ENCODE measurements around the gene FHIT.

The FHIT gene

DNA sequence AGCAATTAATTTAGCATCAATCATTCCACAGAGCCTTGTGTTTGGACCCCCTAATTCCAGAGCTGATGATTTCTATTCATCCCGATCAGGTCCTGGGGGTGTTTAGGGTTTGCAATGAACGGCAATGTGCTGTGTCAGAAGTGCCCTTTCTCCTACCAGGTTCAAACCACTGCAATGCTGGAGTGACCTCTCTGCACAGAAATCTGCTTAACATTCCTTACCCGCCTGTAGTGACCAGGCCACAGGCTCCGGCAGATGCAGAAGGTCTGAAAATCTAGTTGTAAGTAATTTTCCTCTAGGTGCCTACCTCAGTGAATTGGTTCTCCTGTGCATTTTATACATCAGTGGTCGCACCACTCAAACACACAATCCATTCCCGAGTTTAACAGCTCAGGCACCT, 1476.1 kb downstream of the FHIT start:
- no peak for DNase-seq (ENCODE audit: low read depth in 3 of 3)

DNA sequence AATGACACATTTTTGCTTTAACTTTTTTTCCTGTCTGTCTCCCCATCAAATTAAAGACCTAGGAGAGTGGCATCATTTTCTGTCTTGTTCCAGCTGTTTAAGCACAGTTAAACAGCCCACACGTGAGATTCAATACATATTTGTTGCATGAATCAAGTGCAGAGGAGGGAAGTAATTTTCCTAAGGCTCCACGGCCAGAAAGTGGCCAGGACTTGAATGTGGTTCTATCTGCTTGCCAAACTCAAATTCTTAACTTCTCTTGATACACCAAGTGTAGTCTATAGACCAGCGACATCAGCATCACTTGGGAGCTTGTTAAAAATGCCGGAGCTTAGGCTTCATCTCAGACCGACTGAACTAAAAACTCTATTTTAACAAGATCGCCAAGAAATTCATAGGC, 1476.6 kb downstream of the FHIT start:
- DNase-seq (ENCODE audit: low read depth in 3 of 3), result no peak

DNA sequence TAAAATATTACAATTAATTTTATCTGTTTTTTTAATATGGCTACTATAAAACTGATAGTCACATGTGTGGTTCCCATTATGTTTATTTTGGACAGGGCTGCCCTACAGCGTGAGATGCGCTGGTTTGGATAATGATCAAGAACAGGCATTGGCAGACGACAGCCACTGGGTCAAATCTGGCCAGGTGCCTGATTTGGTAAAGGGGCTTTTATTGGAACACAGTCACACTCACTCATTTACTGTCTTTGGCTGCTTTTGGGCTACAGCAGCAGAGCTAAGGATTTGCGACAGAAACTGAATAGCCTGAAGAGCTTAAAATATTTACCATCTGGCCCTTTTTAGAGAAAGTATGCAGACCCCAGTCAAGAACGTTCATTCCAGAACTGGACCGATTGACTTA, 1477.3 kb downstream of the FHIT start:
- no peak for DNase-seq (ENCODE audit: low read depth in 3 of 3)

- DNase-seq (ENCODE audit: low read depth in 3 of 3), result no peak
Measured at GRCh38 chr3:59772416-59773408, 1478.5 kb downstream of the FHIT start.

DNA sequence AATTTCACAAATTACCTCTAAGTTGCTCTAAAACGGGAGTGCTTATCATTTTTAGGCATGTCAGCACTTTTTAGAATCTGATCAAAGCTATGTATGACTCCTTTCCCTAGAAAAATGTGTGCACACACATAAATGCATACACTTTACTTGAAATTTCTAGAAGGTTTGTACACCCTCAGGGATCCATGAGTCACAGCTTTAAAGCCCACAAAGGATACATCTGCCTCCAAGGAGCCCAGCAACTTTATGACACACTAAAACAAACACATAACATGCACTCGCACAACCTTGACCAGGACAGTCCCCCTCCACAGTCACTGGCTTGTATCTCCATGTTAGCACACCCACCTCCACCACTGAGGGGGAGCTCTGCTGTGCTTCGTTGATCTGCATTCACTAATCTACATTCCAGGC, 1479.5 kb downstream of the FHIT start:
- DNase-seq (ENCODE audit: low read depth in 3 of 3), result no peak

DNA sequence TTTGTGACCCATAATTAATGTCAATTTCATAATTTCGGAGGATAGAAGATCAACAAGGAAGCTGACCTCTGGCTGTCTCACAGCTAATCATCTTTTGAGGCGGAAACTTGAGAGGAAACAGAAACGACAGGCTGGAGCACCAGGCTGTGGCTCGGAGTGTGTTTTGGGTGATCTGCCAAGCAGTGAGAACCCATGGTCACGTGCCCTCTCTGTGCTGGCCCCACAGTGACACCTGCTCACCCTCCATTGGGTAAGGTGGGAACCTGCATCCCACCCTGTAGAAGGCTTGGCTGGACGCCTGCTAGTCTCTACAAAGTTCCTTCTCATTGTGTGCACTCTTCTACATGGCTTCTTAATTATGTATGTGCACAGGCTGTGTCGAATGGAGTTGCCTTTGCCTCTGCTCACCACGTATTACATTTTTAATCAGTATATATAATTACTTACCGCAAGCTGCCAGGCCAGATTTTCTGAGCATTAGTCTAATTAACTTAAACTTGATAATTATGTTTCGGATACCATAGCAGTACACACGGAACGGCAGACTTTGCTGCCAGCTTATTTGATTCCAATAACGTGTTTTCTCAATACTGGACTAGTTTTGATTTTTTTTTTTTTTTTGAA, 1482.0 kb downstream of the FHIT start:
- no peak for DNase-seq (ENCODE audit: low read depth in 3 of 3)

DNA sequence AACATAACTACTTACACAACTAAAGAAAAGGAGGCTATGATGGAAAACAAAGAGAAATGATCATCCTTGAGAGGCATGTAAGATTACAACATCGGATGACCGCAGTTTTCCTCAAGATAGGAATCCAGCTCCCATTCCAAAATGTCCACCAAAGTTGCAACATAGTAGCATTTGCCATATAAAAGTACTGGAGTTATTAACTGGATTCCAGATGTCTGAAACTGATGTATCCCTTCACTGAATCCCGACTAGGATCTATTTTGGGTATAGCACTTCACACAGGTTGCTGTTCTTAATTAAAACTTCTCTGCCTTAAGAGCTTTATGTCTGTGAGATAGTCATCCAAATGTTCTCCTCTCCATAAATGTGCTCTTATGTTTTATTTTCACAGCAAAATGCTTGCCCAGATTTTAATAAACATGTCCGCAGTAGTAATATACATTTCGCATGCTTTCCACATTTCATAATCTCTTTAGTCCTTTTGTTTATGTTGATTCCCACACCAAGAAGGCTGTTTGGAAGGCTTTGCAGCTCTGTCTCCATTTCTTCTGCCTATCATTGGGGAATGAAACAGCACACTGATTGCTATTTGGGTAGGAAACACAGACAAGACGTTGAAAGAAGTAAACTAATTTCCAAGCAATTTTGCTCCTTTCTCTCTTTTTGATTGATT, 1484.9 kb downstream of the FHIT start:
- DNase-seq (ENCODE audit: low read depth in 3 of 3), result no peak

GRCh38 chr3:59764171-59764570, 1487.1 kb downstream of the FHIT start:
- DNase-seq (ENCODE audit: low read depth in 3 of 3), result no peak

DNA sequence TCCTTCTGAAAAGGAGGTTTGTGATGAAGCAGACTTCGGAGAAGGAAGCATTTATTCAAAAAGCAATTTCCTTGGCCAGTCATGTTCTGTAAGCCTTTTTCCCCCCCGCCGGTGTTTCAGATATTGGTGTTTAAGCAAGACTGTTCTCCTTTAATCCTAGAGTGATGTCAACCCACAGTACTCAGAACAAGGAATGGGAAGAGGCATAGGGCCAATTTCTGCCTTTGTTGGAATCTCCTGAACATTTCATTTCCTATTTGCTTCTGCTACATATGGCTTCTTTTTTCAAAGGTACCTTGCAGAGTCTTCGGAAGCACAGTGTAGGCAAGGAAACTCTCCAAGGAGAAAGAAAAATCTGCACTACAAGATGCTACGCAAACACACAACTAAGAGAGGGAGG, 1488.3 kb downstream of the FHIT start:
- no peak for DNase-seq (ENCODE audit: low read depth in 3 of 3)

- DNase-seq (ENCODE audit: low read depth in 3 of 3), result no peak
Measured at GRCh38 chr3:59759298-59760031, 1491.8 kb downstream of the FHIT start.

GRCh38 chr3:59758672-59759071, 1492.6 kb downstream of the FHIT start:
- no peak for DNase-seq (ENCODE audit: low read depth in 3 of 3)

- DNase-seq (ENCODE audit: low read depth in 3 of 3), result no peak
Measured at GRCh38 chr3:59756934-59757333, 1494.3 kb downstream of the FHIT start.

DNA sequence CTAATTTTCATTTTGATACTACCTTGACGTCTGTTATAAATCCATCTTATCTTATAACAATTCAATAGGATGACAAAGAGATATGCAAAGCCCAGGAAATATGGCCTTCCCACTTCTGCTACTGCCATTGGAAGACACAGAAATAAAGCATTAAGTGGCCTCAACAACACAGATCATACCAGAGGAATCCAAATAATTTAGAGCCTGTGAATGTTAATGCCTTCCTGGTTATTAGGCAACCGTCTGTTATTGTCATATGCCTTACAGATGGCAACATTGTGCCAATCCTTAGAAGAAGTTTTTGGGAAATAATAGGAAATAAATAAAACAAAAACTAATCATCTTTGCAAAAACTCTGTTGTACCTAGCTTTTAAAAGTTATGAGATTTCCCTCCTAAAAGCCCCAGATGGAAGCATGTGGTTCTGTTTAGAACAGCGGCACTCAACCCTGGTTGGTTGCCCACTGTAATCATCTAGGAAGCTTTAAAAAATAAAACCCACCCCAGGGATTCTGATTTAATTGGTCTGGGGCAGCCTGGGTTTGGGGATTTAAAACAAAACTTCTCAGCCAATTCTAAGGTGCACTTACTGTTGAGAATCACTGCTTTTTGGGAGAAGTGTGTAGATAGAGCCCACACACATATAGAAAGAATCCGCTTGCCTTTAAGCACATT, 1496.7 kb downstream of the FHIT start:
- no peak for DNase-seq (ENCODE audit: low read depth in 3 of 3)

DNA sequence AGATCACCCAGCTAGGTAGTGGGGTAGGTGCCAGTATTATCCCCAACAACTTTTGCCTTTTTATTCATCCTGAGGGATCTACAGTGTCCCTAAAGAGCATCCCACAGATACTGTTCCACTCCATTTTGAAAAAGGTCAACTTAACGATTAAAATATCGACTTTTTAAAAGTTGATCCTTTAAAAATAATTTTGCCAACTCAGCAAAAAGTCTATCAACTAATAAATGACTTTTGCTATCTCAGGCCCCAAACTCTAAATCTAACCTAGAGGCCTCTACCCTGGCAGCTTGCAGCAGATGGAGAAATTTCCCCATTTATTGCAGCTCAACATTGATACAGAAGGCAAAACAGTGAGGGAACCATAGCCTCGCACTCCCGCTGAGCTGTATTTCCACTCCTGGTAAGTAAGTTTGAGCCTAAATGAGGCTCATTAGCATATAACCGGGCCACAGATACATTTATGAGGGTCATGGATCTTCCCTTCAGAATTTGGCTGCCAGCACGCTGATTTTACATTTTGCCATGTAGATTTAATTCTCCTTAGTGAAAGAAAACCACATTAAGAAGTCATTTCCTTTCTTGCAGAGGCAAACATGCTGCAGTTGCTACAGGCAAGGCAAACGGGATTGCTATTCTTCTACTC, 1497.3 kb downstream of the FHIT start:
- no peak for DNase-seq (ENCODE audit: low read depth in 3 of 3)

DNA sequence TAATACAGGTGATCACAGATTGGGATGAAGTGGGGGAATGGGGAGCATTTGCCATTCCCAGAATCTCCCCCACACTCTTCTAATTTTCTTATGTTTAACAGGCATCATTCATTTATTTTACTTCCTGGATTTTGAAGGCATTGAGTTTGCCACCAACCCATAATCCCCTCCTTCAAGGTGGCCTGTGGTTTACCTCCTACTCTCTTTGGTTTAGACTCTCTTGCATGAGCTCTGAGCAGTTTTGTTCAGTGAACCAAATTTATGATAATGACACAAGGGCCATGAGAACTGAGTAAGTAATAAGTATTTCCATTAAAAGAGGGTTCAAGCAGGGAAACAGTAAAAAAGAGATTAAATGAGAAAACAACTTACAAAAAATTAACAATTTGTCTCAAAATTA, 1498.3 kb downstream of the FHIT start:
- DNase-seq (ENCODE audit: low read depth in 3 of 3), result no peak

DNA sequence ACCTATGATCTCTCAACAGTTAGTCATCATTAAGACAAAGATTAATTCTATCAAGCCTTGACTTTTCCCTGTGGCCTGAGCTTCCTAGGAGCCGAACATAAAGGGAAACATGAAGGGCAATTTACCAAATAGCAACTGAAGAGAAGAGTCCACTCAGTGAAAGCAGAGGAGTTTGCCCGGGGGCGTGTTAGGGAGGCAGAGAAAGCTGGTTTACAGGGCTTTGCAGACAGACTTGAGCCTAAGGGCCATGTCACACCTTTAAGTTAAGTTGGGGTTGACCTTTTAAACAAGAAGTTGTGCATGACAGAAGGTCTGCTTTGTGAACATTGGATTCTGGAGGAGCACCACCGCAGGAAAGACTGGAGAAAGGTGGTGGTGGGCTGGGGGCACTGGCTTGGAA, 1499.6 kb downstream of the FHIT start:
- no peak for DNase-seq (ENCODE audit: low read depth in 3 of 3)

DNA sequence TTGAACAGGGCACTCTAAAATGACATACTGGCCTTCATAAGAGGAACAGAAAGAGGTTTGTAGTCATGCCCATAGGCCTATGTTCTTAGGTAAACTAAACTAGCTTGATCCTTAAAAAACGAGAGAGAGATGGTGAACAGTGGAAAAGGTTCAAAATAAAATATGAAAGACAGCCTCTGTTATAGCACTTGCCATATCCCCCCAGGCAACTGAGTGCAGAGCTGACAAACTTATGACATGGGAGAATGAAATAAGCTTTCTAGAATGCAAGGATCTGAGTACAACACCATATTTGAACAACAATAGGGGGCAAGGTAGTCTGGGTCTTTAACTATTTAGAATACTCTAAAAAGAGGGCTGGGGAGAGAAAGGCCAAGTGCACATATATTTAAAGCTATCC, 1500.9 kb downstream of the FHIT start:
- no peak for DNase-seq (ENCODE audit: low read depth in 3 of 3)

DNA sequence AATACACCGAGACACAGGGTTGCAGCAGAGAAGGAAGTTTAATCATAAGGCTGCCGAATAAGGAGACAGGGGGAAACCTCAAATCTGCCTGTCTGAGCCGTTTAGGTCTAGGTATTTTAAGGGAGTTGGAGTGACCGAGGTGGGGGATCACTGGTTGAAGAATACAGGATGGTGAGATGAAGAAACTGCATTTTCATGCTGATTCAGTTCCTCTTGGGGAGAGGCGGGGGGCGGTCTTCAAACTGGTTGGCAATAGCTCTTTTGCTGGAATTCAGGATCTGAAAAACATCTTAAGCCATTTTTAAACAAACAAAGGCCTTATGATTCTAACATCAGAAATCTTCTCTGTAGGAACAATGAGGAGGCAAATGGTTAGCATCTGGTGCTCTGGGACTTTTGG, 1502.0 kb downstream of the FHIT start:
- no peak for DNase-seq (ENCODE audit: low read depth in 3 of 3)

DNA sequence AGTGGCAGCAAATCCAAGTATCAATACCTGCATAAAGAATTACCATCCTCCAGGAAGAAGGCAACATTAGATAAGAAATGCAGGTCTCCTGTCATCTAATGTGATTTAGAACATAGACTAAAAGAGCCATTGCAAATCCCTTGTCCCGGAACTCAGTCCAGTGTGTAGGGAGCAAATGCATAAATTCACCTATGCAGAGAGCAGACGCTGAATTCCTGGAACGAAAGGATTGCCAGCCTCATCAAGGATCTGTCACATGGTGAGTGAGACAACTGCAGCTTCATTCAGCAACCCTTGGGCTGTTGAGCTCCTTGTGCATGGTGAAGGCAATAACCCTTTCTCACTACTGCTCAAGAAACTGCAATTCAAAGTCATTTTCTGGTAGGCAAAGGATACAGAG, 1504.7 kb downstream of the FHIT start:
- no peak for DNase-seq (ENCODE audit: low read depth in 3 of 3)

- no peak for DNase-seq (ENCODE audit: low read depth in 3 of 3)
Measured at GRCh38 chr3:59737241-59737640, 1514.0 kb downstream of the FHIT start.

DNA sequence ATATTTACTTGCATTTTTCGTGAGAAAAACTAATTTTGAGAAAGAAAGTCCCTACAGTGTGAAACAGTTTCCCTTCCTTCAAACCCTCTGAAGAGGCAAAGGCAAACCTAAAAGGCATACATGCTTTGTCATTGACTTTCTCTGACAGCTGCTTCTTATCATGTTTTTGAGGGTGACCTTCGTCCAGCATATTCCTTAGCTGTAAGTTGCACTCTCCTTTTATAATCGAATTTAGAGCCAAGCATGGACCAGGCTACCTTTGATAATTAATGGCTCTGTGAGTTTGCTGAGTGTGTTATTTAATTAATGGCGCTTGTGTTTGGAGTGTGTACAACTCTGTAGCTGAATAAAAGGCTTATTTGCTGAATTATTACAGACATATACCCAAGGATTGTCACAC, 1517.2 kb downstream of the FHIT start:
- DNase-seq (ENCODE audit: low read depth in 3 of 3), result no peak

Data from stimulated activated CD4-positive, alpha-beta T cell treated with anti-CD3 and anti-CD28 coated beads, TNF-alpha, amount 100 ng/mL, for 4 hours (primary cell).